ENCODE data around the gene KDM4C.

GRCh38 chr9:6942406-6942805 lies 184.6 kb downstream of the KDM4C start:
- TF ChIP-seq CTCF (IDR thresholded peaks at IDR 0.05) (no peak), POLR2AphosphoS5 (IDR thresholded peaks at IDR 0.05) (no peak)
